Retina (tissue), 1 donor: Measurements from ENCODE around the gene DPP3.
"Not testable (repeated sequence)": the region's sequence is repeated elsewhere in the genome, so short reads cannot be mapped to it uniquely, and the experiment has no call there.

Experiments
- DNase-seq: peaks from one replicate; pipeline ENCODE4 v3.0.0-alpha.2; 2016

Gene DPP3, protein sequence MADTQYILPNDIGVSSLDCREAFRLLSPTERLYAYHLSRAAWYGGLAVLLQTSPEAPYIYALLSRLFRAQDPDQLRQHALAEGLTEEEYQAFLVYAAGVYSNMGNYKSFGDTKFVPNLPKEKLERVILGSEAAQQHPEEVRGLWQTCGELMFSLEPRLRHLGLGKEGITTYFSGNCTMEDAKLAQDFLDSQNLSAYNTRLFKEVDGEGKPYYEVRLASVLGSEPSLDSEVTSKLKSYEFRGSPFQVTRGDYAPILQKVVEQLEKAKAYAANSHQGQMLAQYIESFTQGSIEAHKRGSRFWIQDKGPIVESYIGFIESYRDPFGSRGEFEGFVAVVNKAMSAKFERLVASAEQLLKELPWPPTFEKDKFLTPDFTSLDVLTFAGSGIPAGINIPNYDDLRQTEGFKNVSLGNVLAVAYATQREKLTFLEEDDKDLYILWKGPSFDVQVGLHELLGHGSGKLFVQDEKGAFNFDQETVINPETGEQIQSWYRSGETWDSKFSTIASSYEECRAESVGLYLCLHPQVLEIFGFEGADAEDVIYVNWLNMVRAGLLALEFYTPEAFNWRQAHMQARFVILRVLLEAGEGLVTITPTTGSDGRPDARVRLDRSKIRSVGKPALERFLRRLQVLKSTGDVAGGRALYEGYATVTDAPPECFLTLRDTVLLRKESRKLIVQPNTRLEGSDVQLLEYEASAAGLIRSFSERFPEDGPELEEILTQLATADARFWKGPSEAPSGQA

DNA sequence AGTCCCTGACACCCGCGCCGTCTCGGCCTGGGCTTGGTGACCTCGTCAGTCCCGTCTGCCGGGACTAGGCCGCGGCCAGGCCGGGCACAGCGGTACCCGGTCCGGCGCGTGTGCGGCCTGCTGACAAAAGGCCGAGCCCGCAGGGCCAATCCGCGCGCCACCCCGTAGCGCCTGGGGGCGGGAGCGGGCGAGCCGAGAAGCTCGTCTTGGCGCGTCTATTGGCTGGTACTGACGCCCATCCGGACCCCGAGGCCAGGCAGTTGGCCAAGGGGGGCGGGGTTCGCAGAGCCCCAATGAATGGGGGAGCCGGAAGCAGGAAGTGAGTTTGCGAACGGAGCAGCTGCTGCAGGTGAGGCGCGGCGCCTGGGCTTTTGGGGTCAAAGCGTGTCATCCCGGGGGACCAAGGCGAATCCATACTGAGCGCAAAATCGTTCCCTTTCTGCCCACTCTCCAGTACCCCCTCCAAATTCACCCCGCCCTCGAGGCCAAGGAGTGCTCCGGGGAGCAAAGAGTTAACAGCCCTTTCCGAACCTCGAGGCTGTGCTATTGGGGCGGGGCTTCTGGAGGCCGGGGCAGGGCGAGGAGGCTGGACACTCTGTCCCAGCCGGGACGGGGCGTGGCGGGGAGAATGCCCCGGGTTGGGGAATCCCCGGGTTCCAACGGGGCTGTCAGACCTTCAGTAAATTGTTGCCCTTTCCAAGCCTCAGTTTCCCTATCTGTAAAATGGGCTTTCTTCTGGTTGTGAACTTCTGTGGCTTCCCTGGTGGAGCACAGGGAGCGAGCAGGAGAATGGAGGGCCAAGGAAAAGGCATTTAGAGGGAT lies at the start of gene DPP3:
Gene DPP3 (plus strand): TSS at position 318 of the 822 bp plus-strand sequence. CDS start 1,767 bp downstream, outside the sequence.
- DNase-seq, result peak; percentile 97

- not testable (repeated sequence) for DNase-seq
Observed at GRCh38 chr11:66431287-66431686, 48.9 kb upstream of the DPP3 start.

GRCh38 chr11:66431871-66432329 lies 48.3 kb upstream of the DPP3 start:
- not testable (repeated sequence) for DNase-seq

DNA sequence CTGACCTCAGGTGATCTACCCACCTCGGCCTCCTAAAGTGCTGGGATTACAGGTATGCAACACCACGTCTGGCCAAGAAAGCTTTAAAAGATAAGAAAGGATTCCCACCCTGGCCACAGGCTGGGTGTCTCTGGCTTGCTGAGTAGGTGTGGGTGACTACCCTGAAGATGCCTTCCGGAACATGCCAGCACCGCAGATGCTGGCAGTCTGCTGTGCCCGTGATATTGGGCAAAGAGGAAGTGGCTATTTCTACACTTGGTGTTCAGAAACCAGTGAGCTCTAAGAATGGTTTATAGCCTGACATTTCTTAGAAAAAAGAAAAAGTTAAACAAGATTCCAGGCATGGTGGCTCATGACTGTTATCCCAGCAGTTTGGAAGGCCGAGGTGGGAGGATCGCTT lies 47.6 kb upstream of the DPP3 start:
- DNase-seq, result no peak

GRCh38 chr11:66437979-66438503 lies 42.2 kb upstream of the DPP3 start:
- DNase-seq, result no peak

- DNase-seq, result peak; percentile 97
Observed at GRCh38 chr11:66438504-66439466, 41.4 kb upstream of the DPP3 start, which contains the start of gene MRPL11. TSS of gene MRPL11 (minus strand) at chr11:66438848. CDS start at chr11:66438754, 94 bp downstream.

GRCh38 chr11:66440101-66440939 lies 39.9 kb upstream of the DPP3 start:
- DNase-seq, result not testable (repeated sequence)

- not testable (repeated sequence) for DNase-seq
Observed at GRCh38 chr11:66440940-66441282, 39.3 kb upstream of the DPP3 start.

GRCh38 chr11:66443602-66444001 lies 36.6 kb upstream of the DPP3 start:
- DNase-seq, result no peak

DNA sequence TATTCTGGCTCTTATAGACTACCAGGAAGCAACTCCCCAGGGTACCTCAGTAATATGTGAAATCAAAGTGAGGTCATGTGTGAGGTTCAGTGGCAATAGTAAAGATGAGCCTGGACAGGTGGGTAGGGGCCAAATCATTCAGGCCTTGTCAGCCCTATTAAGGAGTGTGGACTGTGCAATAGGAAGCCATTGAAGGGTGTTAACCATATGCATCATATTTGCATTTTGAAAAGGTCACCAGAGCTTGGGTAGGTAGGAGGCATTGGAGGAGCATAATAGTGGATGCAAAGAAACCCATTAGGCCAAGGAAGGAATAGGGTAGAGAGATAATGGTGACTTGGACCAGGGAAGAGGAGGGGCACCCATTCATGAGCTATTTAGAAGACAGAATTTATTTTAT lies 33.2 kb upstream of the DPP3 start:
- DNase-seq, result no peak

DNA sequence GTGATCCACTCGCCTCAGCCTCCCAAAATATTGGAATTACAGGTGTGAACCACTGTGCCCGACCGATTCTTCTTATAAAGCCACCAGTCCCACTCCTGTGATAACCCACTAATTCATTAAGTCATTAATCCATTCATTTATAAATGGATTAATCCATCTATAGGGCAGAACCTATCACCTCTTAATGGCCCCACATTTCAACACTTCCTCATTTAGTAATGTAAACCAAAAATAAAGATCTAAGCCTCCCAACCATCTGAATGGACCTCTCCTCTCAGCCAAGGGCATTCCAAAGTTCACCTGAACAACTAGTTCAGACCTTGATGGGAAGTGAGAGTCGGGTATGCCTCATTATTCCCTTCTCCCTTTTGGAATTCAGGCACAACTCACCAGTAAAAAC lies 31.7 kb upstream of the DPP3 start:
- no peak for DNase-seq

DNA sequence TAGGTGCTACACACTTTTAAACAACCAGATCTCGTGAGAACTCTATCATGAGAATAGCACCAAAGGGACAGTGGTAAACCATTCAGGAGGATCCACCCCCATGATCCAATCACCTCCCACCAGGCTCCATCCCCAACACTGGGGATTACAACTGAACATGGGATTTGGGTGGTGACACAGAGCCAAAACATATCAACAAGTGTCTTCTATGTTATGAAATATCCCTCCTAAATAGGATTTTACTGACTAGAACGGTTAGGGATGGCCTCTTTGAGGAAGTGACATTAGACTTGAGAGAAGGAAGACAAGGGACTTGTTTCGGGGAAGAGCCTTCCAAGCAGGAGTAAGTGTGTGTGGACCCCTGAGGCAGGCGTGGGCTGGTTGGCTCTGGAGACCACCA lies 29.7 kb upstream of the DPP3 start:
- no peak for DNase-seq

- DNase-seq, result no peak
Observed at GRCh38 chr11:66451663-66452062, 28.6 kb upstream of the DPP3 start.

- DNase-seq, result no peak
Observed at GRCh38 chr11:66454247-66454646, 26.0 kb upstream of the DPP3 start.

- no peak for DNase-seq
Observed at GRCh38 chr11:66454828-66455227, 25.4 kb upstream of the DPP3 start.

GRCh38 chr11:66457826-66458225 lies 22.4 kb upstream of the DPP3 start:
- no peak for DNase-seq

GRCh38 chr11:66459138-66459778 lies 21.0 kb upstream of the DPP3 start:
- no peak for DNase-seq

GRCh38 chr11:66462010-66462409 lies 18.2 kb upstream of the DPP3 start:
- no peak for DNase-seq

DNA sequence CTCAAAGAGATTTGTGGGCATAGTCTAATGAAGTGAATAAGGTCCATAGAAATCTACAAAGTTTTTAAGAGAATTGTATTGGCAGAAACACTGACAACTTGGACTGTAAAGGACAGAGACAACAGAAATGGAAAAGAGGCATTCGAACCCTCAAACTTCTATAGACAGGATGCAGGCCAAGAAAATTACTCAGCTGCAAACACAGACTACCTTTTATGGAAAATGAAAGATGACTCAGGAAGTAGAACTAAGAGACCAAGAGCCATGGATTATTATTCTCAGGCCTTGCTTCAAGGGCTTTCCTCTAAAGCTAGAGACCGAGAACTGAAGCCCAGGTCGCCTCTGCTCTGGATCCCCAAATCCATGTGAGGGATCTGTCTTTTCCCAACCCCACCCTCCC lies 17.3 kb upstream of the DPP3 start:
- no peak for DNase-seq

DNA sequence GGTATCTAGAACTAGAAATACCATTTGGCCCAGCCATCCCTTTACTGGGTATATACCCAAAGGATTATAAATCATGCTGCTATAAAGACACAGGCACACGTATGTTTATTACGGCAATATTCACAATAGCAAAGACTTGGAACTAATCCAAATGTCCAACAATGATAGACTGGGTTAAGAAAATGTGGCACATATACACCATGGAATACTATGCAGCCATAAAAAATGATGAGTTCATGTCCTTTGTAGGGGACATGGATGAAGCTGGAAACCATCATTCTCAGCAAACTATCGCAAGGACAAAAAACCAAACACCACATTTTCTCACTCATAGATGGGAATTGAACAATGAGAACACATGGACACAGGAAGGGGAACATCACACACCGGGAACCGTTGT lies 16.1 kb upstream of the DPP3 start:
- not testable (repeated sequence) for DNase-seq
